ENCODE data around the gene OPN1LW. TPM values are rescaled to one million over a fixed set of nuclear protein-coding genes. Genes with fewer than 3 reads are reported as not detected.
"Not testable (repeated sequence)": the region's sequence is repeated elsewhere in the genome, so short reads cannot be mapped to it uniquely, and the experiment has no call there.

Gene OPN1LW
- total RNA-seq, 1 donor from 2014 or later: not detected

DNA sequence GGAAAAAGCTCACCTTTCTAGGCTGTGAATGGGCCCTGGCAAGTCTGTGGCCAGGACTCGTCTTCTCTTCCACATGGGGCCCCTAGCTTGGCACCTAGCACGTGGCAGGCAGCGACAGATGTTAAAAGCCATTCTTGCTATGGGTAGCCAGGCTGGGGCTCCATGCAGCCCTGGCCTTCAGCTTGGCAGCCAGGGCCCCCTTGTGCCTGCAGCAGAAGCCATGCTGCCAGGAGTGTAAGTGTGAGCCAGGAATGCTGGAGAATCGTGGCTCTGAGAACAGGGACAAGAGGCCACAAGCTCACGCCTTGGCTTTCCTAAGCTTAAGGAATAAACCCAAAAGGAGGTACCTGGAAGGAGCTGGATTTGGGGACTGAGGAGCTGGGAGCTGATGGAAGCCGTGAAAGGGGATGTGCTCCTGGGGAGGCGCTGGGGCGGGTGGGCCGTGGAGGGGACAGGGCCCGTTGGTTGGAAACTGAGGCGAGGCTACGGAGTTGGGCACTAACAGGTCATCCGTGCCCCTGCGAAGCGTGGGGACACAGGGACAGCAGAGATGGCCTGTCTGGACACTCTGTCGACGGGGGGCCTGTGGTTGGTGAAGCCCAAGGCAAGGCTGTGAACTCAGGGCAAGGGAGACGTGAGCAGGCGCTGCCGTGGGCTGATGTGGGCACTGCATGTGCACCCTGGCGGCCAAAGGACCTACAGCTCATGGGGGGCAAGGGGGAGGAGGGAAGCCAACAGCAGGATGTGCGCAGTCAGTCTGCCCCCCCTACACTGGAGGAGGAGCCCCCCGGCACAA, 895 bp upstream of the OPN1LW start:
- Mint-ChIP-seq H3K27ac (no peak overlapping the region), H3K27me3 (no peaks in the 10 kb centered on the region), H3K4me3 (no peak overlapping the region), H3K4me1 (peaks cover 2% of the 10 kb centered on the region), H3K36me3 (ENCODE audit: low read depth) (no peaks in the 10 kb centered on the region), H3K9me3 (no peaks in the 10 kb centered on the region)
- no peak for DNase-seq
- intact Hi-C loops (cut with micrococcal nuclease): no loop called here

DNA sequence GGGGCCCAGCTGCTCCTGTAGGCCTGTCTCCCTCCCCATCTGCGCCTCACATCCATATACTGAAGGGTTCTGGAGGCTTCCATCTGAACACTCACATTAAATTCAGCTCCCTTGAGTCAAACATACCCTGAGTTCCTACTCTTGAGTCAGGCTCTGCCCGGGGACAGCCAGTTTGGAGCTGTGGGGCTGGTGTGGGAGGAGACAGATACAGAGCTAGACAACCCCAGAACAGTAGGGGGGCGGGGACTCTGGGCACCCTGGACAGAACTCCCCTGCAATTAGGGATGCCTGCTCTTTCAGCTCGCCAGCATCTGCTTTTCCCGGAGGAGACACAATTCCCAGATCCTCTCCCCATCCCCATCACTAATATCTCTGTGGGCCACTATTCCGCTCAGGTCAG, 7.0 kb downstream of the OPN1LW start:
- H3K9me3 Mint-ChIP-seq; H3K27me3 Mint-ChIP-seq; H3K36me3 Mint-ChIP-seq (ENCODE audit: low read depth); H3K4me3 Mint-ChIP-seq; H3K27ac Mint-ChIP-seq; DNase-seq; intact Hi-C loops (cut with micrococcal nuclease); H3K4me1 Mint-ChIP-seq: not testable (repeated sequence)

DNA sequence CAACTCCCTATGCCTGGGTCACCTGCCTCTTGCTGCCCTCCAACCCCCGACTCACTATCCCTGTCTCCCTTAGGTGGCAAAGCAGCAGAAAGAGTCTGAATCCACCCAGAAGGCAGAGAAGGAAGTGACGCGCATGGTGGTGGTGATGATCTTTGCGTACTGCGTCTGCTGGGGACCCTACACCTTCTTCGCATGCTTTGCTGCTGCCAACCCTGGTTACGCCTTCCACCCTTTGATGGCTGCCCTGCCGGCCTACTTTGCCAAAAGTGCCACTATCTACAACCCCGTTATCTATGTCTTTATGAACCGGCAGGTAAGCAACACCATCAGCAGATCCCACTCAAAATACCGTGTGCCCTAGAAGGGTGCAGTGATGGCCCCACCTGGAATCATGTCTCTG, 12.2 kb downstream of the OPN1LW start:
- H3K36me3 Mint-ChIP-seq (ENCODE audit: low read depth); H3K9me3 Mint-ChIP-seq; DNase-seq; H3K4me3 Mint-ChIP-seq; H3K4me1 Mint-ChIP-seq; H3K27me3 Mint-ChIP-seq; H3K27ac Mint-ChIP-seq; intact Hi-C loops (cut with micrococcal nuclease): not testable (repeated sequence)

DNA sequence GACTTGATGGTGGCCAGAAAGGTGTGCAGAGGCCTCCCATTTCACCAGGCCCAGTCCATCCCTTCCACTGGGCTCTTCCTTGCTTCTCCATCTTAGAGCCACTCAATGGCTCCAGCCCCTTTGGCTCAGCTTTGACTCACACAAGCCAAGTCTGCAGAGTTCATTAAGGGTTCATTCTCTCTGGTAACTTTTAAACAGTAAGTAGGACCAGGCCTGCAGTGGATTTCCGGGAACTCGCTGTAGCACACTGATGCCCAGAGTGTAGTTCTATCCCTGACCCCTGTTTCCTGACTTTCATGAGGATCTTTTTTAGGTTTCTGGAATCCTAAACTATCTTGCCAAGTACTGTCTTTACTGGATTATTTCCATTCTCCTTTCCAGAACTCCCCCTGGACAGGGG, 13.2 kb downstream of the OPN1LW start:
- intact Hi-C loops (cut with micrococcal nuclease); H3K36me3 Mint-ChIP-seq (ENCODE audit: low read depth); H3K27ac Mint-ChIP-seq; H3K9me3 Mint-ChIP-seq; H3K4me3 Mint-ChIP-seq; H3K4me1 Mint-ChIP-seq; H3K27me3 Mint-ChIP-seq; DNase-seq: not testable (repeated sequence)

DNA sequence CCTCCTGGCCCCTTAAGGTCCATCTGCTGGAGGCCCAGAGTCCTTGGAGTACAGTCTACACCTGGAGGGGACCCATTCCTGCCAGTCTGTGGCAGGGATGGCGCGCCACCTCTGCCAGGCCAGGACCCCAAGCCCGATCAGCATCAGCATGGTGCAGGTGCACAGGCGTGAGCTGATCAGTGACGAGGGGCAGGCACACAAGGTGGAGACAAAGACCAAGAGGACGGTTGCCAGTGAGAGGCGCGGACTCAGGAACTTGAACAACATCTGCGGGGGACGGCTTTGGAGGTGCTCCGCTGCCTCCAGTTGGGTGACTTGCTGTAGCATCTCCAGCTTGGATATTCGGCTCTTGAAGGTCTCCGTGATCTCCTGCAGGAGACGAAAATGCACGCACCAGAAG, 15.3 kb downstream of the OPN1LW start:
- H3K4me1 Mint-ChIP-seq; H3K27ac Mint-ChIP-seq; DNase-seq; H3K9me3 Mint-ChIP-seq; H3K4me3 Mint-ChIP-seq; H3K27me3 Mint-ChIP-seq; intact Hi-C loops (cut with micrococcal nuclease); H3K36me3 Mint-ChIP-seq (ENCODE audit: low read depth): not testable (repeated sequence)

DNA sequence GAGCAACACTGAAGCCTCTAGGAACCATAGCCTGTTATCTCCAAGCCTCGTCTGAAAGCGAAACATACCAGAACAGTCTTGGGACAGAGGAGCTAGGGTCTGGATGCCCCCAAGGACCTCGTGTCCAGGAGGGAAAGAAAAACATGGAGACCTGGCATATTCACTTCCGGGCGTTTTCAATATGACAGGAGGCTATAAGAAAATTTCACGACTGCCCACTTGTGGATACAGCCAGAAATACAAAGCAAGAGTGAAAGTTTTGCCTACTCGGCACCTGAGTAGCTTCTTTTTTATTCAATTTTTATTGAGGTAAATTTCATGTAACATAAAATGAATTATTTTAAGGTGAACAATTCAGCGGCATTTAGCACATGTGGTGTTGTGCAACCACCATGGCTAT, 20.9 kb downstream of the OPN1LW start:
- H3K27me3 Mint-ChIP-seq; DNase-seq; H3K9me3 Mint-ChIP-seq; intact Hi-C loops (cut with micrococcal nuclease); H3K4me3 Mint-ChIP-seq; H3K4me1 Mint-ChIP-seq; H3K27ac Mint-ChIP-seq; H3K36me3 Mint-ChIP-seq (ENCODE audit: low read depth): not testable (repeated sequence)

DNA sequence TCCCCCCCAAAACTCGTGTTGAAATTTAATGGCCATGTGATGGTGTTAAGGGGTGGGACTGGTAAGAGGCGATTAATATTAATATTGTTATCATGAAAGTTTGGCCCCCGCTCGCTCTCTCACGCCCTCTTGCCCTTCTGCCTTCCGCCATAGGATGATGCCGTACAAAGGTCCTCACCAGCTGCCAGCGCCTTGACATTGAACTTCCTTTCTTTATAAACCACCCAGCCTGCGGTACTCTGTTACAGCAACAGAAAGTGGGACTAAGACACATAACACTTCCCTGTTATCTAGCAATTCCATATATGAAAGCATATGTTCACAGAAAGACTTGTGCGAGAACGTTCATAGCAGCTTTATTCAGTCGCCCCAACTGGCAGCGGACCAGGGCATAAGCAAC, 24.3 kb downstream of the OPN1LW start:
- DNase-seq; H3K27ac Mint-ChIP-seq; intact Hi-C loops (cut with micrococcal nuclease); H3K36me3 Mint-ChIP-seq (ENCODE audit: low read depth); H3K9me3 Mint-ChIP-seq; H3K27me3 Mint-ChIP-seq; H3K4me3 Mint-ChIP-seq; H3K4me1 Mint-ChIP-seq: not testable (repeated sequence)

DNA sequence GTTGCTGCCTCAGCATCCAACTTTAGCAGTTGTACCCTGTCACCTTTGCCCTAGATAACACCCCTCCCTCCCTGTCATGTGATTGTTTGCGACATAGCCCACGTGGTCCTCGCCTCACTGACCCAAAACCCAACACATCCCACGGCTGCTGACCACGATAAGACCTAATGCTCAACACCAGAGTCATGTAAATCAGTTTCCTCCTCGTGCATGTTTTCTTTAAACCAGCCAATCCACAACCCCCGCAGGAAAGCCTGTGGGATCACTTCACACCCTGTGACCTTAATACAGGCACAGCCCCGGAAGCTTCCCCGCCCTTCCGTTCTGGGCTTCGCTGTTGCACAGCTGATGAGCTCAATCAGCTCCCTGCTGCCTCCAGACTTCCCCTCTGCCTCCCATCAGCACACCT, 28.5 kb downstream of the OPN1LW start:
- H3K27me3 Mint-ChIP-seq; DNase-seq; H3K4me3 Mint-ChIP-seq; intact Hi-C loops (cut with micrococcal nuclease); H3K36me3 Mint-ChIP-seq (ENCODE audit: low read depth); H3K27ac Mint-ChIP-seq; H3K9me3 Mint-ChIP-seq; H3K4me1 Mint-ChIP-seq: not testable (repeated sequence)

DNA sequence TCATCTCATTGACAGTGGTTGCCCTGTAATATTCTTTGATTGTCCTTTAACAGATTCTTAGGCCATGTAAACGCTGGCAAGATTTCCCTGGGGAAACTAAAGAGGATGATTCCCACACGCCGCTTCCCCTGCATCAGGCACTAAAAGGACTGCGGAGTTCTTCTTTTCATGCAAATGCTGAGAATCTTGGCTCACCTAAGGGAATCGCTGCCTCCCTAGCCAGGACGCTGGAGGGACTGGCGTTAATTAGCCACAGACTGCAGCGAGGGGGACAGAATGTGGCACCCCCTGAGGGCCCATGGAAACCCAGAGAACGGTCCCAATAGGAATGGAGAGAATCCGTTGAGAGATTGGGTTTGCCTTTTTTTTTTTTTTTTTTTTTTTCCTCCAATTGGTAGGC, 30.3 kb downstream of the OPN1LW start:
- intact Hi-C loops (cut with micrococcal nuclease); H3K27me3 Mint-ChIP-seq; H3K36me3 Mint-ChIP-seq (ENCODE audit: low read depth); H3K27ac Mint-ChIP-seq; H3K4me1 Mint-ChIP-seq; H3K9me3 Mint-ChIP-seq; H3K4me3 Mint-ChIP-seq; DNase-seq: not testable (repeated sequence)

DNA sequence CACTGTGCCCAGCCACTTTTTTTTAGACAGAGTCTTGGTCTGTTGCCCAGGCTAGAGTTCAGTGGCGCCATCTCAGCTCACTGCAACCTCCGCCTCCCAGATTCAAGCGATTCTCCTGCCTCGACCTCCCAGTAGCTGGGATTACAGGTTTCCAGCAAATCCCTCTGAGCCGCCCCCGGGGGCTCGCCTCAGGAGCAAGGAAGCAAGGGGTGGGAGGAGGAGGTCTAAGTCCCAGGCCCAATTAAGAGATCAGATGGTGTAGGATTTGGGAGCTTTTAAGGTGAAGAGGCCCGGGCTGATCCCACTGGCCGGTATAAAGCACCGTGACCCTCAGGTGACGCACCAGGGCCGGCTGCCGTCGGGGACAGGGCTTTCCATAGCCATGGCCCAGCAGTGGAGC, 38.3 kb downstream of the OPN1LW start, which contains the start of gene OPN1MW:
OPN1MW (plus strand) TSS at position 301 of the 400 bp plus-strand sequence; CDS start at position 383, 82 bp downstream.
- DNase-seq; intact Hi-C loops (cut with micrococcal nuclease); H3K36me3 Mint-ChIP-seq (ENCODE audit: low read depth); H3K9me3 Mint-ChIP-seq; H3K4me3 Mint-ChIP-seq; H3K27me3 Mint-ChIP-seq; H3K27ac Mint-ChIP-seq; H3K4me1 Mint-ChIP-seq: not testable (repeated sequence)

DNA sequence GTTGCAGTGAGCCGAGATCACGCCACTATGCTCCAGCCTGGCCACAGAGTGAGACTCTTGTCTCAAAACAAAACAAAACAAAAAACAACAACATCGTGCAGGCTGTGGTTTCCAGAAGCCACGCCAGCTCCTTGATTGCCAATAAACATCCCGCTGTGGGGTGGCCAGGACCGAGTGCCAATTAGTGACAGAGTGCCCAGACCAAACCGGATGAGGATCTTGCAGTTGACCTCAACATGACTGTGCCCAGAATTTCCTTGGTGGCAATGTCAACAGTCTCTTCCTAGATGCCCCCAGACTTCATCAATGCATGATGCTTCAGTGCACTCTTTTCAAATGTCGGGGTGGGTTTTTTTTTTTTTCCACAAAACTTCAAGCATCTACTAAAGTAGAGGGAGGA, 39.8 kb downstream of the OPN1LW start:
- H3K36me3 Mint-ChIP-seq (ENCODE audit: low read depth); H3K9me3 Mint-ChIP-seq; H3K4me1 Mint-ChIP-seq; DNase-seq; H3K27ac Mint-ChIP-seq; H3K4me3 Mint-ChIP-seq; H3K27me3 Mint-ChIP-seq; intact Hi-C loops (cut with micrococcal nuclease): not testable (repeated sequence)

DNA sequence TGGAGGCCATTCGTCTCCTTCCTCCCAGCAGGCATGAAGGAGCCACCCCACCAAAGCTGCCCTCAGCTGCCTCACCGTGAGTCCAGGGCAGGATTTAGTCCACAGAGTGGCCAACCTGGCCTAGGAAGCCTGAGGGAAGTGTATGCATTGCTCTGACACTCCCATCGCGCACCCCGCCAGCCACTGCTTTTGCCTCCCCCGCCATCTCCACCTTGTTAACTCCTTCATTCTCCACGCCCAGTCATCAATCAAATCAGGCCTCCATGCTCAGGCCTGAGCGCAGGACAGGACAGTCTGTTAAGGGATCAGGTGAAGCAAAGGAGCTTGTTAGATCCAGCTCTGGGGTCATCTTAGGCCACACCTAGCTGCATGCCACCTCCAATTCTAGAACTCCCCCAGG, 48.8 kb downstream of the OPN1LW start:
- H3K27ac Mint-ChIP-seq; DNase-seq; H3K27me3 Mint-ChIP-seq; H3K36me3 Mint-ChIP-seq (ENCODE audit: low read depth); H3K4me1 Mint-ChIP-seq; intact Hi-C loops (cut with micrococcal nuclease); H3K4me3 Mint-ChIP-seq; H3K9me3 Mint-ChIP-seq: not testable (repeated sequence)

DNA sequence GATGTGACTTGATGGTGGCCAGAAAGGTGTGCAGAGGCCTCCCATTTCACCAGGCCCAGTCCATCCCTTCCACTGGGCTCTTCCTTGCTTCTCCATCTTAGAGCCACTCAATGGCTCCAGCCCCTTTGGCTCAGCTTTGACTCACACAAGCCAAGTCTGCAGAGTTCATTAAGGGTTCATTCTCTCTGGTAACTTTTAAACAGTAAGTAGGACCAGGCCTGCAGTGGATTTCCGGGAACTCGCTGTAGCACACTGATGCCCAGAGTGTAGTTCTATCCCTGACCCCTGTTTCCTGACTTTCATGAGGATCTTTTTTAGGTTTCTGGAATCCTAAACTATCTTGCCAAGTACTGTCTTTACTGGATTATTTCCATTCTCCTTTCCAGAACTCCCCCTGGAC, 50.3 kb downstream of the OPN1LW start:
- intact Hi-C loops (cut with micrococcal nuclease); H3K27ac Mint-ChIP-seq; H3K4me1 Mint-ChIP-seq; H3K36me3 Mint-ChIP-seq (ENCODE audit: low read depth); DNase-seq; H3K9me3 Mint-ChIP-seq; H3K27me3 Mint-ChIP-seq; H3K4me3 Mint-ChIP-seq: not testable (repeated sequence)

DNA sequence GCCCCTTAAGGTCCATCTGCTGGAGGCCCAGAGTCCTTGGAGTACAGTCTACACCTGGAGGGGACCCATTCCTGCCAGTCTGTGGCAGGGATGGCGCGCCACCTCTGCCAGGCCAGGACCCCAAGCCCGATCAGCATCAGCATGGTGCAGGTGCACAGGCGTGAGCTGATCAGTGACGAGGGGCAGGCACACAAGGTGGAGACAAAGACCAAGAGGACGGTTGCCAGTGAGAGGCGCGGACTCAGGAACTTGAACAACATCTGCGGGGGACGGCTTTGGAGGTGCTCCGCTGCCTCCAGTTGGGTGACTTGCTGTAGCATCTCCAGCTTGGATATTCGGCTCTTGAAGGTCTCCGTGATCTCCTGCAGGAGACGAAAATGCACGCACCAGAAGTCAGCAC, 52.4 kb downstream of the OPN1LW start:
- H3K36me3 Mint-ChIP-seq (ENCODE audit: low read depth); DNase-seq; H3K4me1 Mint-ChIP-seq; H3K4me3 Mint-ChIP-seq; intact Hi-C loops (cut with micrococcal nuclease); H3K9me3 Mint-ChIP-seq; H3K27me3 Mint-ChIP-seq; H3K27ac Mint-ChIP-seq: not testable (repeated sequence)
